CD14-positive monocyte (primary cell): ENCODE data around the gene AIFM3. TPM values are rescaled to one million over a fixed set of nuclear protein-coding genes. Genes with fewer than 3 reads are reported as not detected.

ENCODE experiments used
- DNase-seq, 3 donors: peaks; one replicate each; pipeline ENCODE4 v3.0.0-alpha.2; 2011 to 2022
- H2AFZ ChIP-seq: 2 replicates; pipeline ENCODE4 v1.6.0; 2012; ENCODE audit warnings: mild to moderate bottlenecking, low read depth, low read length, inconsistent platforms; ENCODE audit not compliant: insufficient read depth, poor library complexity, severe bottlenecking
- H3K27ac ChIP-seq, 2 donors: 1 replicate in 1 of 2; 2 replicates in 1 of 2; pipeline ENCODE4 v1.5.1; 2012 to 2013; ENCODE audit warnings: low read length in 2 of 2, control low read depth in 1 of 2, inconsistent platforms in 1 of 2, low read depth in 1 of 2, mild to moderate bottlenecking in 1 of 2
- H3K27me3 ChIP-seq, 2 donors: one replicate each; pipeline versions ENCODE4 v1.6.0 to v1.6.1; 2011 to 2013; ENCODE audit warnings: low read length in 2 of 2; ENCODE audit not compliant: control insufficient read depth in 2 of 2, insufficient read depth in 2 of 2
- H3K36me3 ChIP-seq, 2 donors: replicated peaks in 1 of 2; 1 replicate in 1 of 2; 2 replicates in 1 of 2; pipeline versions ENCODE4 v1.5.1 to v1.6.1; 2012 to 2013; ENCODE audit warnings: low read length in 2 of 2, control low read depth in 1 of 2, inconsistent platforms in 1 of 2, mild to moderate bottlenecking in 1 of 2; ENCODE audit not compliant: insufficient read depth in 2 of 2, control insufficient read depth in 1 of 2
- H3K4me1 ChIP-seq, 2 donors: 1 replicate in 1 of 2; 2 replicates in 1 of 2; pipeline versions ENCODE4 v1.5.1 to v1.6.1; 2012 to 2013; ENCODE audit warnings: low read length in 2 of 2, control low read depth in 1 of 2, inconsistent platforms in 1 of 2, mild to moderate bottlenecking in 1 of 2, moderate library complexity in 1 of 2; ENCODE audit not compliant: insufficient read depth in 2 of 2, control insufficient read depth in 1 of 2
- H3K4me2 ChIP-seq: replicated peaks from 2 replicates; pipeline ENCODE3; 2012; ENCODE audit warnings: low read length, moderate library complexity, mild to moderate bottlenecking; ENCODE audit not compliant: poor library complexity, severe bottlenecking; ENCODE audit errors: extremely low read depth
- H3K4me3 ChIP-seq, 3 experiments: fragments of 200-600 bp in 1 of 3; sonication (generic) in 1 of 3; replicated peaks in 1 of 3; 1 replicate in 2 of 3; 2 replicates in 1 of 3; pipeline ENCODE4 v1.5.1; 2011 to 2013; ENCODE audit warnings: low read length in 3 of 3, mild to moderate bottlenecking in 3 of 3, control low read depth in 2 of 3, low read depth in 2 of 3, inconsistent platforms in 1 of 3, moderate library complexity in 1 of 3
- H3K79me2 ChIP-seq: 2 replicates; pipeline ENCODE4 v1.6.0; 2012; ENCODE audit warnings: mild to moderate bottlenecking, control low read depth, inconsistent platforms, low read length, moderate library complexity; ENCODE audit not compliant: insufficient read depth
- H3K9ac ChIP-seq: 2 replicates; pipeline ENCODE4 v1.6.0; 2017; ENCODE audit warnings: low read length, mild to moderate bottlenecking; ENCODE audit not compliant: insufficient read depth, poor library complexity, severe bottlenecking
- H3K9me3 ChIP-seq, 2 donors: replicated peaks in 1 of 2; 1 replicate in 1 of 2; 2 replicates in 1 of 2; pipeline versions ENCODE4 v1.5.1 to v1.6.1; 2012 to 2013; ENCODE audit warnings: low read length in 2 of 2, control low read depth in 1 of 2; ENCODE audit not compliant: control insufficient read depth in 1 of 2, insufficient read depth in 1 of 2
- H4K20me1 ChIP-seq: 2 replicates; pipeline ENCODE4 v1.6.0; 2012; ENCODE audit warnings: mild to moderate bottlenecking, low read length, control low read depth, moderate library complexity; ENCODE audit not compliant: insufficient read depth
- H3K27ac Mint-ChIP-seq, 7 donors: one replicate each; pipeline ENCODE4 v1.8.0; 2020; ENCODE audit warnings: mild to moderate bottlenecking in 7 of 7, mixed read lengths in 7 of 7, moderate library complexity in 6 of 7, inconsistent platforms in 2 of 7
- H3K27me3 Mint-ChIP-seq, 3 donors: one replicate each; pipeline ENCODE4 v1.8.0; 2021 to 2022; ENCODE audit warnings: low read depth in 3 of 3, mild to moderate bottlenecking in 3 of 3, mixed read lengths in 3 of 3, moderate library complexity in 3 of 3, inconsistent platforms in 1 of 3
- H3K36me3 Mint-ChIP-seq, 2 donors: one replicate each; pipeline ENCODE4 v1.8.0; 2020; ENCODE audit warnings: mixed read lengths in 2 of 2, inconsistent platforms in 1 of 2, mild to moderate bottlenecking in 1 of 2
- H3K4me1 Mint-ChIP-seq: one replicate; pipeline ENCODE4 v1.8.0; 2020; ENCODE audit warnings: mild to moderate bottlenecking, mixed read lengths
- H3K4me3 Mint-ChIP-seq, 2 donors: one replicate each; pipeline ENCODE4 v1.8.0; 2020; ENCODE audit warnings: mild to moderate bottlenecking in 2 of 2, mixed read lengths in 2 of 2, moderate library complexity in 1 of 2
- H3K9me3 Mint-ChIP-seq, 7 donors: one replicate each; pipeline ENCODE4 v1.8.0; 2020 to 2022; ENCODE audit warnings: mixed read lengths in 7 of 7, mild to moderate bottlenecking in 6 of 7, moderate library complexity in 6 of 7, inconsistent platforms in 2 of 7
- WGBS: methylation state at CpG from one replicate; pipeline ENCODE4 v1.1.5; 2013; ENCODE audit warnings: missing lambda C conversion rate; ENCODE audit not compliant: insufficient coverage; 5-methylcytosine and 5-hydroxymethylcytosine counted together
- intact Hi-C, 2 donors: fragments of 100-400 bp; cut with micrococcal nuclease; formaldehyde crosslinking; loops; one replicate each; pipeline versions ENCODE4 v1.15.0 to v1.15.1; 2023
- polyA plus RNA-seq, 3 donors: library from polyadenylated mRNA; depleted of rRNA in 1 of 3; unstranded in 2 of 3; stranded (reverse) in 1 of 3; fragments of 300-500 nt in 2 of 3; fragments of >200 nt in 1 of 3; fragmentation: Illumina TruSeq in 2 of 3; gene quantifications; 1 replicate in 2 of 3; 2 replicates in 1 of 3; pipeline ENCODE4 v1.2.3, GENCODE V29; 2012 to 2021
- TF ChIP-seq, protein P1 (sequence below): fragments of 200-600 bp; IDR thresholded peaks from one replicate; pipeline ENCODE4 v1.8.0; 2022; ENCODE audit warnings: antibody characterized with exemption, mild to moderate bottlenecking

AIFM3 gene
- polyA plus RNA-seq, 3 donors: 2.1 to 40.9 (median 2.3) TPM

GRCh38 chr22:20943104-20943933, 23.7 kb upstream of the AIFM3 start:
- no peaks in the 10 kb centered on the region for H3K9me3 ChIP-seq
- Mint-ChIP-seq H3K4me1 (peaks cover 20% of the 10 kb centered on the region), H3K9me3 (no peaks in the 10 kb centered on the region), H3K27me3 (peaks cover 0 to 2% (median 0%) of the 10 kb centered on the region in 3 donors), H3K27ac (peak overlapping the region in 2 of 7 donors; percentile 18 to 75), H3K36me3 (peaks cover 10 to 42% of the 10 kb centered on the region in 2 donors), H3K4me3 (no peak overlapping the region)
- H3K27ac ChIP-seq: no peak overlapping the region
- H3K4me1 ChIP-seq: no peaks in the 10 kb centered on the region
- TF ChIP-seq, protein P1, sequence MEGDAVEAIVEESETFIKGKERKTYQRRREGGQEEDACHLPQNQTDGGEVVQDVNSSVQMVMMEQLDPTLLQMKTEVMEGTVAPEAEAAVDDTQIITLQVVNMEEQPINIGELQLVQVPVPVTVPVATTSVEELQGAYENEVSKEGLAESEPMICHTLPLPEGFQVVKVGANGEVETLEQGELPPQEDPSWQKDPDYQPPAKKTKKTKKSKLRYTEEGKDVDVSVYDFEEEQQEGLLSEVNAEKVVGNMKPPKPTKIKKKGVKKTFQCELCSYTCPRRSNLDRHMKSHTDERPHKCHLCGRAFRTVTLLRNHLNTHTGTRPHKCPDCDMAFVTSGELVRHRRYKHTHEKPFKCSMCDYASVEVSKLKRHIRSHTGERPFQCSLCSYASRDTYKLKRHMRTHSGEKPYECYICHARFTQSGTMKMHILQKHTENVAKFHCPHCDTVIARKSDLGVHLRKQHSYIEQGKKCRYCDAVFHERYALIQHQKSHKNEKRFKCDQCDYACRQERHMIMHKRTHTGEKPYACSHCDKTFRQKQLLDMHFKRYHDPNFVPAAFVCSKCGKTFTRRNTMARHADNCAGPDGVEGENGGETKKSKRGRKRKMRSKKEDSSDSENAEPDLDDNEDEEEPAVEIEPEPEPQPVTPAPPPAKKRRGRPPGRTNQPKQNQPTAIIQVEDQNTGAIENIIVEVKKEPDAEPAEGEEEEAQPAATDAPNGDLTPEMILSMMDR: no peak
- intact Hi-C loops: no loop called here
- H3K9ac ChIP-seq: no peak overlapping the region
- no peak overlapping the region for H2AFZ ChIP-seq
- H3K36me3 ChIP-seq: peaks cover 0 to 41% of the 10 kb centered on the region in 2 donors
- H3K27me3 ChIP-seq: no peaks in the 10 kb centered on the region
- 92% methylated on average over 2 of the region's 8 CpGs for WGBS
- H4K20me1 ChIP-seq: peaks cover 98% of the 10 kb centered on the region
- H3K4me3 ChIP-seq: no peak overlapping the region
- peaks cover 98% of the 10 kb centered on the region for H3K79me2 ChIP-seq
- no peak overlapping the region for H3K4me2 ChIP-seq
- no peak for DNase-seq

GRCh38 chr22:20944042-20944441, 23.0 kb upstream of the AIFM3 start:
- Histone ChIP-seq H4K20me1 (peaks cover 98% of the 10 kb centered on the region), H3K4me2 (no peak overlapping the region), H2AFZ (no peak overlapping the region), H3K27ac (no peak overlapping the region), H3K27me3 (no peaks in the 10 kb centered on the region), H3K4me3 (no peak overlapping the region), H3K36me3 (peaks cover under 1 to 42% of the 10 kb centered on the region in 2 donors), H3K9ac (no peak overlapping the region), H3K79me2 (peaks cover 98% of the 10 kb centered on the region), H3K4me1 (no peaks in the 10 kb centered on the region), H3K9me3 (no peaks in the 10 kb centered on the region)
- Mint-ChIP-seq H3K36me3 (peaks cover 9 to 41% of the 10 kb centered on the region in 2 donors), H3K4me1 (peaks cover 20% of the 10 kb centered on the region), H3K27ac (no peak overlapping the region), H3K9me3 (no peaks in the 10 kb centered on the region), H3K4me3 (no peak overlapping the region), H3K27me3 (peaks cover 0 to 2% (median 0%) of the 10 kb centered on the region in 3 donors)
- TF ChIP-seq, protein P1: no peak
- intact Hi-C loops: no loop called here
- no CpG with 5 or more reads among the region's 1 CpG for WGBS
- DNase-seq: no peak
